HG03558 (cell line): Measurements from ENCODE around the gene NAT14.
"Not testable (repeated sequence)": the region's sequence is repeated elsewhere in the genome, so short reads cannot be mapped to it uniquely, and the experiment has no call there.

Experiments used
- ATAC-seq: cut with Tn5 transposase; IDR thresholded peaks from one replicate; pipeline ENCODE4 v1.9.1; 2021; ENCODE audit warnings: moderate number of reproducible peaks; ENCODE audit not compliant: unreplicated experiment; ENCODE audit errors: extremely low read depth

Gene NAT14

DNA sequence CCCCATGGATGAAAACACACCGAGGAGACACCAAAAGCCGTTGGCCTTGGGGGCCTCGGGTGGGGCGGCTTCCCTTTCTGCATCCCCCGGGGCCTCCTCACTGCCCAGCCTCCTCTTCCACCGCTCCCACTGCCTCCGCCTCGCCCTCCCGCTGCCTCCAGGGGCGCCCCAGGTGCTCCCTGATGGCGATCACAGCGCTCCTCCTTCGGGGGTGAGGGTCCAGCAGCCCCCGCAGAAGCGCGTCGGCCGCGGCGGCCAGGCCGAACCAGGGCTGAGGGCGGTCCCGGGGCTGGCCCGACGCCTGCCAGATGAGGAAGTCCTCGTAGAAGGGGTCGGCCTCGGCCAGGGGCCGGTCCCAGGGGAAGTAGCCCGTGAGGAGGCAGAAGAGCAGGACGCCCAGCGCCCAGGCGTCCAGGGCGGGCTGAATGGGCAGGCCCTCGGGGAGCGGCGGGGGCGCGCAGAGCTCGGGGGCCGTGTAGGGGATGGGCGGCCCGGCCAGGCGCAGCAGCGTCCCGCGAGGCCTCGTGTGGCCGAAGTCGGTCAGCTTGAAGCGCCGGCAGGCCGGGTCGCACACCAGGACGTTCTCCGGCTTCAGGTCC, 44.7 kb downstream of the NAT14 start:
- no peak for ATAC-seq

DNA sequence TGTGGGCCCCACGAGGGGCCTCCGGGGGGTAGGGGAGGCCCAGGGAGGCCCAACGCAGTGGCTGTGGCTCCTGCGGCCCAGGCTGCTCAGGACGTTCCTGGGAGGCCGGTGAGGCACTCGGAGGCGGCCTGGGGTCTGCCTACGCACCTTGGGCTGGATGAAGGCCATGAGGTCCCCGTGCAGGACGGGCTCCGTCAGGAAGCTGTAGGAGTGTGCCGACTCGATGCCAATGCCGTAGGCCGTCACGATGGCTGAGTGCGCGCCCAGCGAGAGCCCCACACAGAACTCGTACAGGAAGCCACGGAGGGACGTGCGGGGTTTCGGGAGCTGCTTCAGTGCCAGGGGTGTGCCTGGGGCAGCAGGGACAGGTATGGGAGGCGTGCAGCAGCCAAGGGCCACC, 46.0 kb downstream of the NAT14 start:
- ATAC-seq: no peak

DNA sequence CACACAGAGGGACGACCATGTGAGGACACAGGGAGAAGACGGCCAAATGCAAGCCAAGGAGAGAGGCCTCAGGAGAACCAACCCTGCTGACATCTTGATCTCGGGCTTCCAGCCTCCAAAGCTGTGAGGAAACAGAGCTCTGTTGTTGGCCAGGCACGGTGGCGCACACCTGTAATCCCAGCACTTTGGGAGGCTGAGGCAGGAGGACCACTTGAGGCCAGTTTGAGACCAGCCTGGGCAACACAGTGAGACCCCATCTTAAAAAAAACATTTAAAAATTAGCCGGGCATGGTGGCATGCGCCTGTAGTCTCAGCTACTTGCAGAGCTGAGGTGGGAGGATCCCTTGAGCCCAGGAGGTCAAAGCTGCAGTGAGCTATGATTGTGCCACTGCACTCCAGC, 49.3 kb downstream of the NAT14 start:
- not testable (repeated sequence) for ATAC-seq

DNA sequence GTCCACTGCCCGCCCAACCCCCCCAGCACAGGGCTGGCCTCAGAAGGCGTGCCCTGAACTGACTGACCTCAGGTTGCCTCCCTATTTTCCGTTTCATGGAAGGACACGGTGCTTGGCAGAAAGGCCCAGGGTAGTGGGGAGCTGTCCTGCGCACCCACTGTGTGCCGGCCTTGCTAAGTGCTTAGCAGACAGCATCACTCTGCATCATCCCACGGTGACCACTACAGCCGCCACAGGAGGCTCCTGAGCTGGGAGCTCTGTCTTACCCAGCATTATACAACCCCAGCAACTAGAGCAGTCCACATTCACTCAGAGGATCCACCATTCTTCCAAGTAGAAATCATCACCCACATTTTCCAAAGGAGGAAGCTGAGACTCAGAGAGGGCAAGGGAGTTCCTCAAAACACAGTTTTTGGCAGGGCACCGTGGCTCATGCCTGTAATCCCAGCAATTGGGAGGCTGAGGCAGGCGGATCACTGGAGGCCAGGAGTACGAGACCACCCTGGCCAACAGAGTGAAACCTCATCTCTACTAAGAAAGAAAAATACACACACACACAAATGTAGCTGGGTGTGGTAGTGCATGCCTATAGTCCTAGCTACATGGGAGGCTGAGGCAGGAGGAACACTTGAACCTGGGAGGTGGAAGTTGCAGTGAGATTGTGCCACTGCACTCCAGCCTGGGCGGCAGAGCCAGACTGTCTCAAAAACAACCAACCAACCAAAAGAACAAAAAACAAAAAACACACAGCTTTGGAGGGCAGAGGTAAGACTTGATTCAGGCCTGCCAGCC, 50.4 kb downstream of the NAT14 start:
- ATAC-seq: no peak

DNA sequence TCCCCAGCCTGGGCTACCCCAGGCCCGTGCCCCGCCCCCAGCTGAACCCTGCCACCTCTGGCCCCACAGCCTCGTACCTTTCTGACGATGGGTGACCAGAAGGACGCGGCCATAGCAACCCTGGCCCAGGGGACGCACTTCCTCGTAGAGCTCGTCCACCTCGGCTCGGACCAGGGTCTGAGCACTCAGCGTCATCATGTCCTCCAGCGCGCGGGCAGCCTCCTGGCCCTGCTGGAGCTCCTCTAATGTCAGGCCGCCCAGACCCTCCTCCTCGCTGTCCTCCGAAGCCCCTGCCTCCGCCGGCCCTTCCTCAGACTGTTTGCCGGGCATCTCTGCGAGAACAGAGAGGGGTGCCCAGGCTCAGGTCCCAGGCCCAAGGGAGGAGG, 51.0 kb downstream of the NAT14 start:
- no peak for ATAC-seq

DNA sequence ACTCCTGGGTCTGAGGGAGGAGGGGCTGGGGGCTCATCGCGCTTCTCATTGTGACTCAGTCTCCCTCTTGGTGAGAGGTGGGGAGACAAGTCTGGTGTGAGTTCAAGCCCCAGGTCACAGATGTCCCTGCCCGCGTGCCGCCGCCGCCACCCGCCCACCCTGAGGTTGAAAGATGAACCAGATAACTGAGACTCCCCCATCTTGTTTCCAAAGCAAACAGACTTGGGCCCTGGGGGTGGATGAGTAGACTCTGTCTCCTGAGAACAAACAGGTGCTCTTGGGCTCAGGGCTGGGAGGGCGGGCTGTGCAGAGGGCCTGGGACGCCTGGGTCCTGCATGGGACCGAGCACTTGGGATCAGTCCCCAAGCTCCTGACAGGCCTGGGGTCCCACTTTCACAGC, 51.4 kb downstream of the NAT14 start:
- no peak for ATAC-seq
